Prostate gland (tissue), 2 donors: Measurements from ENCODE around the gene PLEKHA7.

Experiments
- POLR2AphosphoS5 ChIP-seq: sonication (generic); formaldehyde crosslinking; IDR thresholded peaks from one replicate; pipeline ENCODE4 v1.6.1; 2017; ENCODE audit warnings: antibody characterized with exemption
- TF ChIP-seq, protein P1 (sequence below), 4 experiments: fragments of 200-600 bp in 2 of 4; fragments of 450-650 bp in 2 of 4; sonication (generic) in 2 of 4; IDR thresholded peaks; 1 replicate in 3 of 4; 2 replicates in 1 of 4; pipeline ENCODE4 v1.5.1; 2016 to 2019; ENCODE audit warnings: antibody characterized with exemption in 4 of 4, mild to moderate bottlenecking in 2 of 4, moderate library complexity in 2 of 4

DNA sequence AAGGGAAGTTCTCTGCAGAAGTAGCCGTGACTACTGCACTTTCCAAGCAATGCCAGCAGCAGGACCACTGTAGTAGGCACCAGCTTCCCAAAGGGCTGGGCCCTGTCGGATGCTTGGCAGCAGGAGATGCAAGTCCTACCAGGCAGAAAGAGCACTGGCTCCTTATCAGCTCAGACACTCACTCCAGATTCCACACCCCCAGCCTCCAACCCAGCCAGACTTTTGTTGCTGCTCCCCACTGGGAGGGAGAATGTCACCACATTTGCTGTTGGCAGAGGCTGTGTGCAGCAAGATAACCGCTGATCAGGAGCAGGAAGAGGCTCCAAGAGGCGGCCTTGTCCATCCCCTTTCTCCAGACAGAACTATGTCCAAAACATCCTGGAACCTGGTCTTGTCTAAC is 157.0 kb downstream of the PLEKHA7 start:
- TF ChIP-seq, protein P1, sequence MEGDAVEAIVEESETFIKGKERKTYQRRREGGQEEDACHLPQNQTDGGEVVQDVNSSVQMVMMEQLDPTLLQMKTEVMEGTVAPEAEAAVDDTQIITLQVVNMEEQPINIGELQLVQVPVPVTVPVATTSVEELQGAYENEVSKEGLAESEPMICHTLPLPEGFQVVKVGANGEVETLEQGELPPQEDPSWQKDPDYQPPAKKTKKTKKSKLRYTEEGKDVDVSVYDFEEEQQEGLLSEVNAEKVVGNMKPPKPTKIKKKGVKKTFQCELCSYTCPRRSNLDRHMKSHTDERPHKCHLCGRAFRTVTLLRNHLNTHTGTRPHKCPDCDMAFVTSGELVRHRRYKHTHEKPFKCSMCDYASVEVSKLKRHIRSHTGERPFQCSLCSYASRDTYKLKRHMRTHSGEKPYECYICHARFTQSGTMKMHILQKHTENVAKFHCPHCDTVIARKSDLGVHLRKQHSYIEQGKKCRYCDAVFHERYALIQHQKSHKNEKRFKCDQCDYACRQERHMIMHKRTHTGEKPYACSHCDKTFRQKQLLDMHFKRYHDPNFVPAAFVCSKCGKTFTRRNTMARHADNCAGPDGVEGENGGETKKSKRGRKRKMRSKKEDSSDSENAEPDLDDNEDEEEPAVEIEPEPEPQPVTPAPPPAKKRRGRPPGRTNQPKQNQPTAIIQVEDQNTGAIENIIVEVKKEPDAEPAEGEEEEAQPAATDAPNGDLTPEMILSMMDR (IDR thresholded peaks at IDR 0.05), result no peak
- no peak for TF ChIP-seq POLR2AphosphoS5
